ENCODE measurements around the gene FKBP5. TPM values are rescaled to one million over a fixed set of nuclear protein-coding genes. Genes with fewer than 3 reads are reported as not detected.
A peak's percentile ranks its signal among the peaks of the same experiment; 100 is the strongest.

Gene FKBP5
- total and polyA plus RNA-seq, 8 donors, result 68.1 to 209 (median 110) TPM

DNA sequence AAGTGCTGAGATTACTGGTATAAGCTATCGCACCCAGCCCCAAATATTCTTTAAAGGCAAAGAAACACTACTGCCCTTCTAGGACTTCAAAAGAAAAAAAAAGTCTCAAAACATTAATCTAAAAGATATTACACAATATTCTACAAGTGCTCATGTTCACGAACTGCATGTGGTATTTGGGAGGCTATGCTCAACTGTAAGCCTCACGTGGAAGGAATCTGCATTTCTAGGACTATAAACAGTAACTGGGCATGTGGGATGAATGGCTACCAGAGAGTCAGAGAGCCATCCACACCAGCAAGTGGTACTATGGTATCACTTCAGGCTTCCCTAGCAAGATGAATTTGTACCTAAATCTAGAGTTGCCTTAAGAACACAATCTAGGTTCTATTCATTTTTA lies 50.0 kb downstream of the FKBP5 start:
- no peak for TF ChIP-seq EP300 (IDR thresholded peaks at IDR 0.05)
- no peak for TF ChIP-seq POLR2AphosphoS5 (IDR thresholded peaks at IDR 0.05)
- no peak for TF ChIP-seq POLR2A (IDR thresholded peaks at IDR 0.05)
- no peak for TF ChIP-seq CTCF (IDR thresholded peaks at IDR 0.05)
- Histone ChIP-seq H3K36me3 (peaks cover 84 to 100% (median 98%) of the 10 kb centered on the region in 4 donors), H3K27me3 (no peaks in the 10 kb centered on the region), H3K27ac (no peak overlapping the region), H3K4me1 (peaks cover 5 to 43% (median 19%) of the 10 kb centered on the region in 4 donors), H3K9me3 (no peaks in the 10 kb centered on the region), H3K4me3 (no peak overlapping the region)
- WGBS, 5 donors, result 89 to 98% (median 94%) methylated on average over 3 of the region's 3 CpGs
- no peak for DNase-seq
- intact Hi-C loops (cut with DNase I; ENCODE audit: low total_unique reads), result no loop called here

DNA sequence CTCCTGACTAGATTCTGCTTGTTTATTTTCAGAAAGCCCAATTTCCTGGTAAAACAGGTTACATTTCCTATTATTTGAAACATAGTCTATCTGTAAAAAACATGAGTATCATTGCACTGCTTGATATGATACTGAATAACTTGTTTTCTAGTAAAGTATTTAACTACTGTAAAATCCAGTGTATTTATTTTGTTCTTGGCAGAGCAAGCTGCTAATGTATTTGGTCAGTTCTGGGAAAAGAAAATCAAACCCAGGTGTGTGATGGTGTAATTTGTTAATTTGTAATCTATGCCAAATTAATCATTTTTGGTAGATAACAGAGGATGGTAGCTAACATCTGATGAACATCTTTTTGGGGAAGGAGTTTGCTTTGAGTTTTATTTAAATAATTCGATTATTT lies 50.8 kb downstream of the FKBP5 start:
- WGBS, 5 donors, result 88 to 96% (median 95%) methylated on average over 1 of the region's 1 CpG
- intact Hi-C loops (cut with DNase I; ENCODE audit: low total_unique reads), result no loop called here
- no peak overlapping the region for H3K4me3 ChIP-seq
- H3K4me1 ChIP-seq, result peaks cover 5 to 35% (median 17%) of the 10 kb centered on the region in 4 donors
- no peaks in the 10 kb centered on the region for H3K9me3 ChIP-seq
- H3K27me3 ChIP-seq, result no peaks in the 10 kb centered on the region
- peaks cover 86 to 100% (median 100%) of the 10 kb centered on the region in 4 donors for H3K36me3 ChIP-seq
- no peak for DNase-seq
- no peak overlapping the region for H3K27ac ChIP-seq
- TF ChIP-seq CTCF (IDR thresholded peaks at IDR 0.05) (no peak), EP300 (IDR thresholded peaks at IDR 0.05) (no peak), POLR2AphosphoS5 (IDR thresholded peaks at IDR 0.05) (no peak), POLR2A (IDR thresholded peaks at IDR 0.05) (no peak)

GRCh38 chr6:35635601-35636597 lies 52.8 kb downstream of the FKBP5 start:
- H3K27me3 ChIP-seq, result no peaks in the 10 kb centered on the region
- H3K4me1 ChIP-seq, result peaks cover 5 to 22% (median 13%) of the 10 kb centered on the region in 4 donors
- 88 to 93% (median 91%) methylated on average over 4 of the region's 4 CpGs for WGBS, 5 donors
- no peak for TF ChIP-seq POLR2AphosphoS5 (IDR thresholded peaks at IDR 0.05)
- no peak for TF ChIP-seq CTCF (IDR thresholded peaks at IDR 0.05)
- TF ChIP-seq EP300 (IDR thresholded peaks at IDR 0.05), result no peak
- no peak for TF ChIP-seq POLR2A (IDR thresholded peaks at IDR 0.05)
- no peak overlapping the region for H3K27ac ChIP-seq
- intact Hi-C loops (cut with DNase I; ENCODE audit: low total_unique reads), result no loop called here
- DNase-seq, result no peak
- H3K4me3 ChIP-seq, result no peak overlapping the region
- peaks cover 78 to 100% (median 100%) of the 10 kb centered on the region in 4 donors for H3K36me3 ChIP-seq
- no peaks in the 10 kb centered on the region for H3K9me3 ChIP-seq

- intact Hi-C loops (cut with DNase I; ENCODE audit: low total_unique reads), result no loop called here
- DNase-seq, result peak in 1 of 2 donors; percentile 55
- H3K4me1 ChIP-seq, result peaks cover 5 to 14% (median 11%) of the 10 kb centered on the region in 4 donors
- WGBS, 5 donors, result 26 to 44% (median 27%) methylated on average over 2 of the region's 2 CpGs
- TF ChIP-seq POLR2A (IDR thresholded peaks at IDR 0.05) (no peak), POLR2AphosphoS5 (IDR thresholded peaks at IDR 0.05) (no peak), EP300 (IDR thresholded peaks at IDR 0.05) (no peak), CTCF (IDR thresholded peaks at IDR 0.05) (no peak)
- peak overlapping the region in 1 of 5 donors; percentile 6 for H3K27ac ChIP-seq
- H3K9me3 ChIP-seq, result no peaks in the 10 kb centered on the region
- H3K36me3 ChIP-seq, result peaks cover 75 to 100% (median 100%) of the 10 kb centered on the region in 4 donors
- H3K27me3 ChIP-seq, result no peaks in the 10 kb centered on the region
- H3K4me3 ChIP-seq, result no peak overlapping the region
Measured at GRCh38 chr6:35634316-35634715, 54.4 kb downstream of the FKBP5 start.

Data from stomach (tissue), 9 donors.